Naive thymus-derived CD8-positive, alpha-beta T cell (primary cell): ENCODE results near the gene GRID1. TPM values are rescaled to one million over a fixed set of nuclear protein-coding genes. Genes with fewer than 3 reads are reported as not detected.
"Not testable (repeated sequence)": the region's sequence is repeated elsewhere in the genome, so short reads cannot be mapped to it uniquely, and the experiment has no call there.

Experiments used
- ATAC-seq, 2 donors: fragments of 150-1000 bp; cut with Tn5 transposase in 1 of 2; sonication (Bioruptor Pico), chemical (Tn5 transposase) in 1 of 2; 1 replicate in 1 of 2; 2 replicates in 1 of 2; pipeline ENCODE4 v1.10.0; 2021; ENCODE audit warnings: mild to moderate bottlenecking in 2 of 2, moderate library complexity in 2 of 2
- POLR2A ChIA-PET: fragments of 350-600 bp; sonication (Branson Sonifier 250); formaldehyde crosslinking; loops from one replicate; lab custom pipeline; 2021; ENCODE audit warnings: antibody characterized with exemption; lab: Charles Lee
- DNase-seq, 10 donors: peaks; one replicate each; pipeline versions ENCODE4 v3.0.0 to v3.0.0-alpha.2; 2020 to 2022
- H3K27ac Mint-ChIP-seq, 10 donors: one replicate each; pipeline ENCODE4 v1.8.0; 2020 to 2022; ENCODE audit warnings: mild to moderate bottlenecking in 10 of 10, mixed read lengths in 10 of 10, moderate library complexity in 4 of 10, inconsistent platforms in 1 of 10
- H3K27me3 Mint-ChIP-seq, 5 donors: one replicate each; pipeline ENCODE4 v1.8.0; 2021 to 2022; ENCODE audit warnings: mixed read lengths in 5 of 5
- H3K36me3 Mint-ChIP-seq, 3 donors: one replicate each; pipeline ENCODE4 v1.8.0; 2020 to 2022; ENCODE audit warnings: mixed read lengths in 3 of 3, mild to moderate bottlenecking in 2 of 3, inconsistent platforms in 1 of 3
- H3K4me1 Mint-ChIP-seq, 4 donors: one replicate each; pipeline ENCODE4 v1.8.0; 2021 to 2022; ENCODE audit warnings: mixed read lengths in 4 of 4
- H3K4me3 Mint-ChIP-seq, 10 donors: one replicate each; pipeline ENCODE4 v1.8.0; 2020 to 2022; ENCODE audit warnings: mild to moderate bottlenecking in 10 of 10, mixed read lengths in 10 of 10, moderate library complexity in 6 of 10, inconsistent platforms in 1 of 10
- H3K9me3 Mint-ChIP-seq, 9 donors: one replicate each; pipeline ENCODE4 v1.8.0; 2020 to 2022; ENCODE audit warnings: mixed read lengths in 9 of 9, mild to moderate bottlenecking in 3 of 9, inconsistent platforms in 1 of 9, moderate library complexity in 1 of 9
- polyA plus RNA-seq, 3 donors: library from polyadenylated mRNA; unstranded; fragments of 300-500 nt; fragmentation: Illumina TruSeq; gene quantifications; one replicate each; pipeline ENCODE4 v1.2.3, GENCODE V29; 2021
- total RNA-seq, 8 experiments: library from RNA in 2 of 8; stranded (reverse) in 2 of 8; gene quantifications; one replicate each; pipeline ENCODE4 v1.2.3 and lab custom pipeline; 2021 to 2026

GRID1 gene
- total and polyA plus RNA-seq, 5 experiments from 2014 or later: not detected

GRCh38 chr10:86103391-86104101 is 263.0 kb downstream of the GRID1 start:
- no peak overlapping the region for H3K27ac Mint-ChIP-seq
- no peaks in the 10 kb centered on the region for H3K4me1 Mint-ChIP-seq
- DNase-seq: no peak
- no peak for ATAC-seq
- H3K27me3 Mint-ChIP-seq: peaks cover 0 to 4% (median 0%) of the 10 kb centered on the region in 5 donors
- H3K9me3 Mint-ChIP-seq: no peaks in the 10 kb centered on the region
- no peak overlapping the region for H3K4me3 Mint-ChIP-seq
- H3K36me3 Mint-ChIP-seq: no peaks in the 10 kb centered on the region
- POLR2A ChIA-PET: no interaction called here

GRCh38 chr10:86102451-86102850 is 264.1 kb downstream of the GRID1 start:
- Mint-ChIP-seq H3K4me3 (no peak overlapping the region), H3K36me3 (no peaks in the 10 kb centered on the region), H3K4me1 (no peaks in the 10 kb centered on the region)

GRCh38 chr10:86102031-86102430 is 264.6 kb downstream of the GRID1 start:
- Mint-ChIP-seq H3K36me3 (no peaks in the 10 kb centered on the region), H3K4me1 (no peaks in the 10 kb centered on the region), H3K9me3 (no peaks in the 10 kb centered on the region), H3K27ac (no peak overlapping the region), H3K27me3 (peaks cover 0 to 4% (median 0%) of the 10 kb centered on the region in 5 donors), H3K4me3 (no peak overlapping the region)
- no peak for ATAC-seq
- DNase-seq: no peak
- POLR2A ChIA-PET: no interaction called here

More at GRCh38 chr10:86102451-86102850, 264.1 kb downstream of the GRID1 start:
- H3K27me3 Mint-ChIP-seq: peaks cover 0 to 4% (median 0%) of the 10 kb centered on the region in 5 donors
- no peak for DNase-seq
- no peak overlapping the region for H3K27ac Mint-ChIP-seq
- no peaks in the 10 kb centered on the region for H3K9me3 Mint-ChIP-seq
- no peak for ATAC-seq
- POLR2A ChIA-PET: no interaction called here

- no peak overlapping the region for H3K4me3 Mint-ChIP-seq
- H3K4me1 Mint-ChIP-seq: no peaks in the 10 kb centered on the region
- peaks cover 0 to 2% (median 0%) of the 10 kb centered on the region in 5 donors for H3K27me3 Mint-ChIP-seq
- no peak overlapping the region for H3K27ac Mint-ChIP-seq
- POLR2A ChIA-PET: no interaction called here
- DNase-seq (no peak), ATAC-seq (no peak)
- no peaks in the 10 kb centered on the region for H3K36me3 Mint-ChIP-seq
- no peaks in the 10 kb centered on the region for H3K9me3 Mint-ChIP-seq
Measured at GRCh38 chr10:86100581-86101061, 266.0 kb downstream of the GRID1 start.

- no peaks in the 10 kb centered on the region for H3K9me3 Mint-ChIP-seq
- no peak overlapping the region for H3K4me3 Mint-ChIP-seq
- no peak for DNase-seq
- no peak for ATAC-seq
- H3K27ac Mint-ChIP-seq: no peak overlapping the region
- POLR2A ChIA-PET: no interaction called here
- no peaks in the 10 kb centered on the region for H3K36me3 Mint-ChIP-seq
- H3K4me1 Mint-ChIP-seq: no peaks in the 10 kb centered on the region
- H3K27me3 Mint-ChIP-seq: peaks cover 0 to 2% (median 0%) of the 10 kb centered on the region in 5 donors
Measured at GRCh38 chr10:86099542-86100334, 266.9 kb downstream of the GRID1 start.

GRCh38 chr10:86098187-86098881 is 268.3 kb downstream of the GRID1 start:
- H3K4me1 Mint-ChIP-seq: no peaks in the 10 kb centered on the region
- peaks cover 0 to 2% (median 0%) of the 10 kb centered on the region in 5 donors for H3K27me3 Mint-ChIP-seq
- no peaks in the 10 kb centered on the region for H3K36me3 Mint-ChIP-seq
- ATAC-seq (no peak), DNase-seq (no peak)
- H3K4me3 Mint-ChIP-seq: no peak overlapping the region
- no peaks in the 10 kb centered on the region for H3K9me3 Mint-ChIP-seq
- H3K27ac Mint-ChIP-seq: no peak overlapping the region
- POLR2A ChIA-PET: no interaction called here

- not testable (repeated sequence) for ATAC-seq, H3K27me3 Mint-ChIP-seq
Measured at GRCh38 chr10:86095061-86095460, 271.5 kb downstream of the GRID1 start.

GRCh38 chr10:86092311-86092710 is 274.3 kb downstream of the GRID1 start:
- H3K36me3 Mint-ChIP-seq, ATAC-seq, POLR2A ChIA-PET, H3K4me1 Mint-ChIP-seq, DNase-seq, H3K27ac Mint-ChIP-seq, H3K4me3 Mint-ChIP-seq, H3K9me3 Mint-ChIP-seq: not testable (repeated sequence)
- peaks cover 10 to 22% (median 17%) of the 10 kb centered on the region in 5 donors for H3K27me3 Mint-ChIP-seq

More at GRCh38 chr10:86095061-86095460, 271.5 kb downstream of the GRID1 start:
- H3K4me1 Mint-ChIP-seq, H3K27ac Mint-ChIP-seq, H3K9me3 Mint-ChIP-seq, H3K36me3 Mint-ChIP-seq, DNase-seq, H3K4me3 Mint-ChIP-seq, POLR2A ChIA-PET: not testable (repeated sequence)

- Mint-ChIP-seq H3K27me3 (peaks cover 11 to 33% (median 19%) of the 10 kb centered on the region in 5 donors), H3K36me3 (no peaks in the 10 kb centered on the region), H3K4me1 (no peaks in the 10 kb centered on the region), H3K9me3 (peaks cover 0 to 3% (median 0%) of the 10 kb centered on the region in 9 donors), H3K4me3 (no peak overlapping the region), H3K27ac (no peak overlapping the region)
- POLR2A ChIA-PET: no interaction called here
- no peak for ATAC-seq
- DNase-seq: no peak
Measured at GRCh38 chr10:86091216-86091615, 275.4 kb downstream of the GRID1 start.

GRCh38 chr10:86090807-86091206 is 275.8 kb downstream of the GRID1 start:
- Mint-ChIP-seq H3K27ac (no peak overlapping the region), H3K27me3 (peaks cover 14 to 37% (median 21%) of the 10 kb centered on the region in 5 donors)
- POLR2A ChIA-PET: no interaction called here

GRCh38 chr10:86087716-86088115 is 278.9 kb downstream of the GRID1 start:
- POLR2A ChIA-PET: no interaction called here
- peaks cover 0 to 1% (median 0%) of the 10 kb centered on the region in 4 donors for H3K4me1 Mint-ChIP-seq
- peaks cover 0 to 3% (median 0%) of the 10 kb centered on the region in 9 donors for H3K9me3 Mint-ChIP-seq
- H3K36me3 Mint-ChIP-seq: no peaks in the 10 kb centered on the region
- no peak for DNase-seq
- H3K27ac Mint-ChIP-seq: no peak overlapping the region
- H3K4me3 Mint-ChIP-seq: no peak overlapping the region
- ATAC-seq: no peak
- H3K27me3 Mint-ChIP-seq: peaks cover 19 to 54% (median 26%) of the 10 kb centered on the region in 5 donors

More at GRCh38 chr10:86090807-86091206, 275.8 kb downstream of the GRID1 start:
- Mint-ChIP-seq H3K36me3 (no peaks in the 10 kb centered on the region), H3K4me1 (no peaks in the 10 kb centered on the region), H3K9me3 (peaks cover 0 to 3% (median 0%) of the 10 kb centered on the region in 9 donors), H3K4me3 (no peak overlapping the region)
- ATAC-seq: no peak
- no peak for DNase-seq

GRCh38 chr10:86086418-86086817 is 280.2 kb downstream of the GRID1 start:
- DNase-seq (no peak), ATAC-seq (no peak)
- POLR2A ChIA-PET: no interaction called here
- Mint-ChIP-seq H3K4me3 (no peak overlapping the region), H3K9me3 (peaks cover 0 to 3% (median 0%) of the 10 kb centered on the region in 9 donors), H3K36me3 (no peaks in the 10 kb centered on the region), H3K27ac (no peak overlapping the region), H3K27me3 (peaks cover 19 to 54% (median 26%) of the 10 kb centered on the region in 5 donors), H3K4me1 (peaks cover 0 to 2% (median 0%) of the 10 kb centered on the region in 4 donors)
